Measurements from ENCODE around the gene MAP1B.
"Not testable (repeated sequence)": the region's sequence is repeated elsewhere in the genome, so short reads cannot be mapped to it uniquely, and the experiment has no call there.

The MAP1B gene

GRCh38 chr5:72077390-72077789, 29.9 kb upstream of the MAP1B start:
- H3K4me3 ChIP-seq (ENCODE audit: low read depth, low read length) = no peak overlapping the region
- no peak for TF ChIP-seq CTCF (IDR thresholded peaks at IDR 0.05; ENCODE audit: low read depth, low read length, missing control alignments)
- in situ Hi-C loops (cut with HindIII; ENCODE audit: low sequenced_read_pairs) = no loop called here
- DNase-seq (ENCODE audit: low read depth) = no peak

GRCh38 chr5:72079288-72079687, 28.0 kb upstream of the MAP1B start:
- no peak for DNase-seq (ENCODE audit: low read depth)
- H3K4me3 ChIP-seq (ENCODE audit: low read depth, low read length) = no peak overlapping the region
- TF ChIP-seq CTCF (IDR thresholded peaks at IDR 0.05; ENCODE audit: low read depth, low read length, missing control alignments) = no peak
- in situ Hi-C loops (cut with HindIII; ENCODE audit: low sequenced_read_pairs) = no loop called here

GRCh38 chr5:72082048-72082447, 25.2 kb upstream of the MAP1B start:
- H3K4me3 ChIP-seq (ENCODE audit: low read depth, low read length) = no peak overlapping the region
- no peak for DNase-seq (ENCODE audit: low read depth)

GRCh38 chr5:72084876-72085275, 22.4 kb upstream of the MAP1B start:
- in situ Hi-C loops (cut with HindIII; ENCODE audit: low sequenced_read_pairs) = no loop called here
- no peak overlapping the region for H3K4me3 ChIP-seq (ENCODE audit: low read depth, low read length)
- DNase-seq (ENCODE audit: low read depth) = no peak
- TF ChIP-seq CTCF (IDR thresholded peaks at IDR 0.05; ENCODE audit: low read depth, low read length, missing control alignments) = no peak

More at GRCh38 chr5:72082048-72082447, 25.2 kb upstream of the MAP1B start:
- in situ Hi-C loops (cut with HindIII; ENCODE audit: low sequenced_read_pairs) = no loop called here
- TF ChIP-seq CTCF (IDR thresholded peaks at IDR 0.05; ENCODE audit: low read depth, low read length, missing control alignments) = no peak

- no peak for DNase-seq (ENCODE audit: low read depth)
- H3K4me3 ChIP-seq (ENCODE audit: low read depth, low read length) = no peak overlapping the region
- TF ChIP-seq CTCF (IDR thresholded peaks at IDR 0.05; ENCODE audit: low read depth, low read length, missing control alignments) = no peak
- in situ Hi-C loops (cut with HindIII; ENCODE audit: low sequenced_read_pairs) = no loop called here
Observed at GRCh38 chr5:72085319-72085718, 22.0 kb upstream of the MAP1B start.

GRCh38 chr5:72089713-72090112, 17.6 kb upstream of the MAP1B start:
- in situ Hi-C loops (cut with HindIII; ENCODE audit: low sequenced_read_pairs); DNase-seq (ENCODE audit: low read depth); H3K4me3 ChIP-seq (ENCODE audit: low read depth, low read length): not testable (repeated sequence)

GRCh38 chr5:72092074-72092473, 15.2 kb upstream of the MAP1B start:
- H3K4me3 ChIP-seq (ENCODE audit: low read depth, low read length) = no peak overlapping the region
- DNase-seq (ENCODE audit: low read depth) = no peak
- no peak for TF ChIP-seq CTCF (IDR thresholded peaks at IDR 0.05; ENCODE audit: low read depth, low read length, missing control alignments)
- in situ Hi-C loops (cut with HindIII; ENCODE audit: low sequenced_read_pairs) = no loop called here

All from astrocyte of the cerebellum (primary cell).